Iris pigment epithelial cell (primary cell): ENCODE results near the gene ARHGAP23.

ENCODE experiments used
- DNase-seq: peaks from one replicate; pipeline ENCODE4 v3.0.0-alpha.2; 2011; ENCODE audit warnings: low read depth

Gene ARHGAP23

DNA sequence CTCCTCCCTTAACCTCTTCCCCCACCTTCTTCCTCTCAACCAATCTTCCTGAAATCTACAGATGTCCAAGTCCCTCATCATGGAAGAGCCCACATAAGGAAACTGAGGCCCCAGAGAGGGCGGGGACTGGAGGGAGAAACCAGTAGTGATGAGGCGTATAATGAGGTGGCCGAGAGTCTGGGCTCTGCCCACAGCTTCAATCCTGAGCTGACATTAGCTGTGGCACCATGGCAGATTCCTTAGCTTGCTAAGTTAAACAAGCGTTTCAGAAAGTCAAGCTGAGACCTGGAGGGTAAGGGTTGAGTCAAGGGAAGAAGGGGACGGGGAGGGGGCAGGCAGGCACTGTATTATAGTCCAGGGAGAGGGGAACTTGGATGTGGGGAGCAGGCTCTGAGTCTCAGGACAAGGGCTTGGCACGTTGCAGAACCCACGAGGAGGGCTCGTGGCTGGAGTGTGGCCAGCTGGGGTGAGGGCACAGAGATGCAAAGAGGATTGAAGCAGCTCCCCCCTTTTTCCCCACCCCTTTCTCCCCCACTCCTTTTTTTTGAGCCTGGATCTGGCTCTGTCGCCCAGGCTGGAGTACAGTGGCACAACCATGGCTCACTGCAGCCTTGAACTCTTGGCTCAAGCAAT, 13.3 kb downstream of the ARHGAP23 start:
- no peak for DNase-seq

DNA sequence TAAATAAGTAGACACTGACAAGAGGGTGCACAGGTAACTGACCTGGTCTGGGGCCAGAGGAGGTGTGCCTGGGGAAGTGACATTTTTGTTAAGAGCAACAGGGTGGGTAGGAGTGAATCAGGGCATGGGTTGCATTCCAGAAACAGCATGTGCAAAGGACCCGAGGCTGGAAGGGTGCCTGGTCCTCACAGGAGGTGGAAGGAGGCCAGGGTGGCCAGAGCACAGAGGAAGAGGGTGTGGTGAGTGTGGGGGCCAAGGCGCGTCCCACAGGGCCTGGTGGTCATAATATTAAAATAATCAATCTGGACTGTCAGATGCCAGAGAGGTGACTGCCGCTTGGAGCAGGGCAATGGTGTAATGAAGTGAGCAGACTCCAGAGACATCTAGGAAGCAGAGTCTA, 14.3 kb downstream of the ARHGAP23 start:
- no peak for DNase-seq

DNA sequence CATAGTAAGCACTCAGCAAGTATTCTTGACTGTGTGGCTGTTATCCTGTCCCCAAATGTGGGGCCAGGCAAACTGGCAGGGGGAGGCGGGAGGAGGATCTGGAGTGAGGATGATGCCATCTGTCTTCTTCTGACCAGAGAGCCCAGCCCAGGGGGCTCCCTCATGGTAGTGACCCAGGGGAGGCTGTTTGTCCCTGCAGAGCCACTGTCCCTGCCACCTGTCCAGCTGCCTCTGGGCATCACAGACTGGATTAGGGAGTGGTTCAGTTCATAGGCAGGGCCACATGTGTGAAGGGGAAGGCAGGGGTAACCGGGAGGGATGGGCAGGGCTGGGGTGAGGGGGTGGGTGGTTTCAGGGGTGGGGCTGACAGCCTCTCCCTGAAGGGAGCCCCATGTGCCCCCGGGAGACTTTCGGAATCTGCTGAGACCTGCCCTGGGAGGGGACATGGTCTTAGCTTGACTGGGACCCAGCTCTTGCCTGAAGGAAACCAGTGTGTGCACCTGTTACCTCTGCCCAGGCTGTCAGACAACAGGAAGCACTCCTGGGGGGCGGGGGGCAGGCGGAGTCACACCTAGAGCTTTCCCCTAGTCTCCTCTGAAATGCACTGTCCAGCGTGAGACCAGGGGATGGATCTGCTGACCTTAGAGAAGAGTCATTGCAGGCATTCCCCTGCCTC, 15.2 kb downstream of the ARHGAP23 start:
- DNase-seq: no peak

DNA sequence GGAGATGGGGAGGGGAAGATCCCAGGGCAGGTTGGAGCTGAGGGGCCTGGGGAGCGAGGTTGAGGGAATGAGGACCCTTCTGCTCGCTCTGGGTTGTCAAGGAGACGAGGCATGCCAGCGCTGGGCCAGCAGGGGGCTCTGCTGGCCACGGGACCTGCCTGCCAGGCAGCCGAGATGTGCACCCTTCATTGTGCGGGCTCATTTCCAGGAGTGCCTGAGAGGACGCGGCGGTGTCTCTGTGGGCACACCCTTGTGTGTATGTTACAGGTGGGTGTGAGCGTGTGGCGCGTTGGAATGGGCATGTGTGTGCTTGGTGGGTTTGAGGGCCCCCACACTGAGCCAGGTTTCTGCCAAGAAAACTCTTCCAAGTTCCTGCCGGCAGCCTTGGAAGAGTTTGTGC, 15.9 kb downstream of the ARHGAP23 start:
- peak; percentile 59 for DNase-seq

DNA sequence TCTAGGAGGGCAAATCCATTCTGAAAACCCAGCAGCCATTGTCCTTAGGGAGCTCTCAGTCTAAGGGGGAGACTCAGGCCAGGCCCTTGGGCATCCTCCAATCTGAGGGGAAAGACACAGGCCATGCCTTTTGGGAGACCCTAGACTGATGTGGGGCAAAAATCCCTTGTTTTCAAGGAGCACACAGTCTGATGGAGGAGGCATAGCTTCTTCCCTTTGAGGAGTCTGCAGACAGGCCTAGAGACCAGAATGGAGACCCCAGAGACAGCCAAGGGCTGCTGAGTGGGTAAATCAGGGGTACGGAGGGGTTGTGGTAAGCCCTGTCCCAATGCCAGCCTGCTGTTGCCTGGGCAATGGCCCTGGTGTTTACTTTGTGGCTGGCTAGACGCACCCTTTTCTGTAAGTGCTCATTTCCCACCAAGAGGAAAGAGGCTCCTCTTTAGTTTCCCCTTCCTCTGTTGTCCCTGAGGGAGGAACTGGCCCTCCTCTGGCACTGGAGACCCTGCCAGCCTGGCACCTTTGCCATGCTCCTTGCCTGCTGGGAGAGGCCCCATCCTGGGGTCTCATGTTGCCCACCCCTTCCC, 19.3 kb downstream of the ARHGAP23 start:
- no peak for DNase-seq

DNA sequence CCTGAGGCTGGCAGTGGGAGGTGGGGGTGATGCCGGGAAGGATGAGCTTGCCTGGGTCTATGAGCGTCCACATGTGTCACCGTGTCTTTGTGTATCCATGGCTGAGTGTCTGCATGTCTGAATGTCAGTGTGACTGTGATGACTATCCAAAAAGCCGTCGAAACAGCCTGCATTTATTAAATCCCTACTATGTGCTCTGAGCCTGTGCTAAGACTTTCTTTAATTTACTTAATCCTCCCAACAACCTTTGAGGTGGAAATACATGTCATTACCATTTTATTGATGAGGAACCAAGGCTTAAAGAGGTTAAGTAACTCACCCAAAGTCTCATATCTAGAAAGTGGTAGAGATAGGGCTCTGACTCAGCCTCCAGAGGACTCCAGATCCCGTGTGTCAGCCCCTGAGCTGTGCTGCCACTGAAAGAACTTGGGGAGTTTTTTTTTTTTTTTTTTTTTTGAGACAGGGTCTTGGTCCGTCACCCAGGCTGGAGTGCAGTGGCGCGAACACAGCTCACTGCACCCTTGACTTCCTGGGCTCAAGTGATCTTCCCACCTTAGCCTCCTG, 20.0 kb downstream of the ARHGAP23 start:
- DNase-seq: peak; percentile 47

DNA sequence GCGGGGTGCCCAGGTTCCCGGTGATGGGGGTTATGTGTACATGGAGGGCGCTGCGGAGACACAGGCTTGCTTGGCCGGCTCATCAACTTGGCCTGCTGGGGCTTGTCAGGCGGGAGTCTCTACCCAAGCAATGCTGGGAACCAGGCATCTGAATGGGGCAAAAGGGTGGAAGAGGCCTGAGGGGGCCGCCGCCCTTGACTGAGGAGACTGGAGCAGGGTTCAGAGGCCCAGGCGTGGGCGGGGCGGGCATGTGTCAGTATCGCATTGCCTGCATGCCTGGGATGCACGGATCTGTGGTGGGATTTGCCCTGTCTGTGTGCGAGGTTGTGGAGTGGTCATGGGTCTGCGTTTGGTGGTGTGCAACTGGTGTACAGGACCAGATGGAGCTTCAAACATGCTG, 21.1 kb downstream of the ARHGAP23 start:
- DNase-seq: peak; percentile 61

DNA sequence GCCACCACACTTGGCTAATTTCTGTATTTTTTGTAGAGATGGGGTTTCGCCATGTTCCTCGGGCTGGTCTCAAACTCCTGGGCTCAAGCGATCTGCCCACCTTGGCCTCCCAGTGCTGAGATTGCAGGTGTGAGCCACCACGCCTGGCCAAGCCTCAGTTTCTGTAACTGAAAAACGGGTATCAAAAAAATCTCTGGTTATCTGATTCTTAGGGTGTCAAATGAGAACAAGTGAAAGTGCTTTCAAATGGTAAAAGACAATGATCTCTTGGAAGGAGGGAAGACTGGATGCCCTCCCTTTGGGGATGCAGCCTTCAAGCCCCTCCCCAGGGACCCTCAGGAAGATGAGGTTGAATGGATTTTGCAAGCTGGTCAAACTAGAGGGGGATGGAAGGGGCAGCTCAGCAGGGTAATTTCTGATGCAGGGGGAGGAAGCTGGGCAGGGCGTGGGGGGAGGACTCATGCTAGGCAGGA, 22.3 kb downstream of the ARHGAP23 start:
- DNase-seq: no peak

DNA sequence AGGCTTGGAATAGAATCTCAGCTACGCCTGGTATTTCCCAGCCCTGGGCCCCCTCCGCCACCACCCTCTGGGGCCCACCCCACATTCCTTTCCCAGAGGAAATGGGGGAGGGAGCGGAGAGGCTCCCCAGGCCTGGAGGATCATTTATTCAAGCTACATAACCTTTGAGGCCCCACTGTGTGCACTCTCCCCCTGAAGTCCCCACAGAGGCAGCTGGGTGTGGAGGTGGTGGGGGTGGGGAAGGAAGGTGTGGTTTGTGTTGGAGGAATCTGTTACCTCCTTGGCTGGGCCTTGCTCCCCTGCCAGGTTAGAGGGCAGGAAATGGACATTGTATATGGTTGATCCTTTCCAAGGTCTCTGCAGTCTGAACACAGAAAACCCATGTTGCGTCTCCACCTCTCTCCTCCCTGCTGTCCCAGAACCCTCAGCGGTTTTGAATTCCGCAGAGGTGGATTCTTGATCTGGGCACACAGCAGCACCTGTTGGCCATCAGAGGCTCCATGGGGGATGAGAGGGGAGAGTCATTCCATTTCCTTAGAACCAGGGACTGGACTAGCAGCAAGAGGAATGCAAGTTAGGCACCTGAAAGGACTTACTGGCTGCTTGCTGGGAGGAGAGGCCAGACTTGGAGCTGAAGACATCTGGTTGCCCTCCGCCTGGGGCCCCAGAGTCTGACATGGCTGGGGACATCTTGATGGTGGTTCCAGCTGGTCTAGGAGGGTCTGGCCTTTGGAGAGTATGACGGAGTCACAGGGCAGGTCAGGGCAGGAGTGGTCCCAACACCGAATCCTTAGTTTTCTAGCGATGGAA, 23.0 kb downstream of the ARHGAP23 start:
- DNase-seq: peak; percentile 82

DNA sequence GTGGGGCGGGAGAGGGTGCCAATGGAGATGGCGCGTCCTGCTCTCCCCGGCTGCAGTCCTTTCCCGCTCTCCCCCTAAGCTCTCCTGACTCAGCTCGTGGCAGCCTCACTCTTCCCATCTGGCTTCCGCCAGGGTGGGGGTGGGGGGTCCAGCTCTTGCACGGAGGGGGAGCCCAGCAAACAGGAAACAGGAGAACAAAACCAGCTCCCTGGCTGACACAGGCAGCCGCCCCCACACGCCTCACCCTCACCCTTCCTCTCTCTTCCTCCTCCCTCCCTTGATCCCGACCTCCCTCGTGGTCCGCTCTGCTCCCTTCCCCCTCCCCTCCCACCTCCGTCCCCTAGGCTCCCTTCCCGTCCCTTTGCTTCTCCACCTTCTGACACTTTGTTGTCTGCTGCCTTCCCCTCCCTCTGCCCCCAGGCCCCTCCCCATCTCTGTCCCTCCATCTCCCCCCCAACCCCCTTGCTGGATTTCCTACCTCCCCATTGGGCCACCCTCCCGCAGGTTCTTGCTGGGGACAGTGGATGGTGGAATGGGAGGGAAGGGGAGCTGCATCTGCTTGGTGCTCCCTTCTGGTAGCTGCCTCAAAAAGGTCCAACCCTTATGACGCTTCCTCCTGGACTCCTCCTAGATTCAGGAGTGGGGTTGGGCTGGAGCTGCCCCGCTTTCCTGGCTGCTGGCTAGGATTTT, 23.7 kb downstream of the ARHGAP23 start:
- DNase-seq: peak; percentile 91

DNA sequence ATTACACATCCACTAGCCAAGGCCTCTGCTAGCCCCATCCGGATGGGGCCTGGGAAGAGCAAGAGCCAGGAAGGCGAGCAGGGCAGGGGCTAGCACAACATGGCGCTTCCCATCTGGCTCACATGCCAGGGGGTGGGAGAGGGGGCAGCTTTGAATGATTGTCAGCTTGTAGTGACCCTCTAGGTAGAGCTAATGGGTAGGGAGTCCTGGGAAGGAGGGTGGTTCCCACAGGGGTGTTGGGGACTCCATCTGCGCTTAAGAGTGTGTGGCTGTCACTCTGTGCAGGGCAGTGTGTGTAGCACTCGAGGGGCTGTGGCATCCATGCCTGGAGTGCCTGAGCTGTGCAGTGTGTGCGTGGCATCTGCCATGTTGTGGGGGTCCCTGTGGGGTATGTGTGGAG, 24.5 kb downstream of the ARHGAP23 start:
- no peak for DNase-seq

DNA sequence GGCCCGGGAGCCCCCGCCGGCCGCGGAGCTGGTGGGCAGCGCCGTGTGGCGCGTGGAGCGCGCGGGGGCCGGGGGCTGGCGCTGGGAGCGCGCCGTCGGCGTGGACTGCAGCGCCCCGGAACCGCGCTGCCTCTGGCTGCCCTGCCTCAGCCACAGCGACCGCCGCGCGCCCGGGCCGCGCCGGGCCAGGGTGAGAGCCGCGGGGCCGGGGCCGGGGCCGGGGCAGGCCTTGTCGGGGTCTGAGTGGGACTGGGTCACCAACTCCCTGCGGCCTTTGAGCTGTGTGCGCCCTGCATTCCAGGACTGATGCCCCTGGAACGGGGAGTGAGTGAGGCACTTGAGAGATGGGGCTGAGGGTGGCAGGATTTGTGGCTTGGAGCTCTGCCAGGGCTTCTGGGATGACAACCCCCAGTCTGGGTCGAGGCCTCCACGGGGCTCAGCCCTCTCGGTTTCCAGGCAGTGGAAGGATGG, 25.7 kb downstream of the ARHGAP23 start:
- peak; percentile 65 for DNase-seq

DNA sequence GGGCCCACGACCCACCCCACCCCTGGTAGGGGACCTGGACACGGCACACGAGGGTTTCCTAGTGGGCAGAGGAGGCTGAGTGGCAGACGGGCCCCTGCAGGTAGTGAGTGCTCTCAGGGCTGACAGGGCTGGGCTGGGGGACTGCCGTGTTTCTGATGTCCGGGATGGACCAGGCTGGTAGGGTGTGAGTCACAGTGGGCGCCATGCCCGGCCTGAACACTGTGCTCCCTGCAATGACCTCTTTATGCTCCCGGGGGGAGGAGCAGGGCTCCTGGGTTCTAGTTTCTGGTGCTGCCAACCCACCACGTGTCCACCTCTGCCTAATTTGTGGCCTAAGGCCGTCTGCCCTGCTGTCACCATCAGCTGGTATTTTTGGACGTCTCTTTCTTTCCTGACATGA, 26.3 kb downstream of the ARHGAP23 start:
- DNase-seq: peak; percentile 80

DNA sequence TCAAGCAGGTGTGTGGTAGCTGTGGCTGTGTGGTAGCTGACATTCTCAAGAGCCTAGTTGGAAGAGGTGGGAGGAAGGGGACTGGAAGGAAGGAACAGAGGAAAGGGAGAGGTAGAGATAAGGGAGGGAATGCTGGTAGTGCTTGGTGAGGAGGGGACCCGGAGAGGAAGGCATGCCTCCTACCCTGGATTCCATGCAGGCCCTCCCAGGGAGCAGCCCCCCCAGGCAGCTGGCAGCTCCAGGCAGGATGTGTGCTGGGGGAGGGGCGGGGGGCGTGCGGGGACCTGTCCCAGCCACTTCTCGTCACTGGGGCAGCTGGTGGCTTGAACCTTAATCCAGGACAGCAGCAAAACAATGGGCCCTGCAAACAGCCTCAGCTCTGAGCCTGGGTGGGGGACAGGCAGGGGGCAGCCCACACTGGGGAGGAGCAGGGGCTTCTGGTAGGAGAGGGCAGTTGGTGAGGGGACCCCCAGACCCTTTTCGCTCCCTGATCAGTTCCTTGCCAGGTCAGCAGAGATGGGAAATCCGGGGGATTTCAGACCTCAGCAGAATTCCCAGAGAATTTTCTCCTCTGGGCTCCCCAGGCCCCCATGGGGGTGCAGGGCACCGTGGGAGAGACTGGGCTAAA, 27.1 kb downstream of the ARHGAP23 start:
- DNase-seq: no peak

DNA sequence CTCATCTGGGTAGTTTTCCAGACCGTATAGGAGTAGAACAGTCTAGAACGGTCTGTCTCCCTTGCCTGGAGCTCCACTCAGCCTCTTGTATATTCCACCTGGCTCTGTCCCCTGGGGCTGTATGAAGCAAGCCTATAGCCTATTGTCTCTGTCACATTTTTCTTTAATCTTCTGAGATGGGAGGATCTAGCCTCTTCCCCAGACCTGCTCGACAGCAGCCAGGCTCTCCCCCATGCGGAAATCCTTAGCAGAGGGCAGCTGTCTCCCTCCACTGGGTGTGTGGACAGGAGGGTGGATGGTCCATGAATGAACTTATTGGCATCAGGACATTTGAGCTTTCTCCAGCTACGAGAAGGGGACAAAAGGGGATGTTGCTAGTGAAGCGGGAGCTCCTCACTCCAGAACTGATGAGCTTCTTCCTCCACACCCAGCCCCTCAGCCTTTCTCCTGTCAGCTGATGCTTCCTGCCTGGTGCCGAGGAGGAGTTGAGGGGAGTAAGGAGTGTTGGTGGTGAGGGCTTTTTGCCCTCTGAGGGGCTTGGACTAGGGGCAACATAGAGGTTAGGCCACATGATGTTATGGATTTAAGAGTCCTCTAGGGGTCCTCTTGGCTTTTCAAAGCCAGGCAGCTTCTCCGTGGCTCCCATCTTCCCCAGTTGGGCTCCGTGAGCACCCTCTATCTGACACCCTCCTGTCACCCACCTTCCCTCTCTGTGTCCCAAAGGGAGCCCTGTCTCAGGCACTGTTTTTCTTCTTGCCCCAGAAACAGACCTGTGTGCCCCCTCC, 28.0 kb downstream of the ARHGAP23 start:
- DNase-seq: no peak

DNA sequence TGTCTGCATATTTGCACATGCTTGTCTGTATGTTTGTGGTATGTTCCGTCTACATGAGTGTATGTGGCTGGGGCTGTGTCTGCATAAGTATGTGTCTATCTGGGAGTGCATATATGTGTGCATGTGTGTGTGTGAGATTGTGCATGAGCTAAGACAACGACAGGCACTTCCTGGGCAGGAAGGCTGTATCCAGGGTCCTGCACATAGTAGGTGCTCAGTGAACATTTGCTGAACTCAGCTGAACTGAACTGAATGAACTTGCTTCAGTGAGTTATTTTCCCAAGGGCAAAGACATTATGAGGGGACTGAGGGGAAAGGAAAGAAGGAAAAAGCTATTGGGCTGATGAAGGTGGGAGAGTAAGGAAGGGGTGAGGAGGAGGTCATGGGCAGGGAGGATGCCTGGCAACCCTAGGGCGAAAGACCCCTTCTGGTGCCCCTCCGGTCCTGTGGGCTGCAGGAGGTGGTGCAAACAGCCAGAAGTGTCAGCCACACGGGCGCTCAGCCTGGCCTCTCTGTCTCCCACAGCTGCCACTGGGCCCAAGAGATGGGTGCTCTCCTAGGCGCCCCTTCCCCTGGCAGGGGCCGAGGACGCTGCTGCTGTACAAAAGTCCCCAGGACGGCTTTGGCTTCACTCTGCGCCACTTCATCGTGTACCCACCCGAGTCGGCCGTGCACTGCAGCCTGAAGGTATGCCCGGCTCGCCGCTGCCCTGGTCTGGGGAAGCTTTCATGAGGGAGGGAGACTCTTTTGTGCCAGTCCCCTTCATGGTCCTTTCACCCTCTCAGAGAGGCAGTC, 29.5 kb downstream of the ARHGAP23 start:
- no peak for DNase-seq

DNA sequence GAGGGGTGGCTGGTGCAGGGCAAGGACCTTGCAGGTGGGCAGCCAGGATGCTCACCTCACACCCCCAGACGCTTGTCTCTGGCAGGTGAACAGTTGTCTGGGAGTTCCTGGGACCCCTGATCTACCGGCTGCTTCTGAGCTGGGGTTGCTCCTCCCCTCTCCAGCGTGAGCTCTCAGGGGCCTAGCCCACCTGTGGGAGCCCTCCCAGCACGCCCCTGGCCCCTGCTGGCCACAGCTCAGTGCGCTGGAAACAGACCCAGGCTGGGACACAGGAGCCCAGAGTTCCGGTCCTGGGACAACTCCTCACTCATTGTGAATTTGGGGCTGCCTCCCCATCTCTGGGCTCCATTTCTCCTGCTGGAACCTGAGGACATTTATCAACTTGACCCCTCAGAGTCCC, 30.3 kb downstream of the ARHGAP23 start:
- no peak for DNase-seq

DNA sequence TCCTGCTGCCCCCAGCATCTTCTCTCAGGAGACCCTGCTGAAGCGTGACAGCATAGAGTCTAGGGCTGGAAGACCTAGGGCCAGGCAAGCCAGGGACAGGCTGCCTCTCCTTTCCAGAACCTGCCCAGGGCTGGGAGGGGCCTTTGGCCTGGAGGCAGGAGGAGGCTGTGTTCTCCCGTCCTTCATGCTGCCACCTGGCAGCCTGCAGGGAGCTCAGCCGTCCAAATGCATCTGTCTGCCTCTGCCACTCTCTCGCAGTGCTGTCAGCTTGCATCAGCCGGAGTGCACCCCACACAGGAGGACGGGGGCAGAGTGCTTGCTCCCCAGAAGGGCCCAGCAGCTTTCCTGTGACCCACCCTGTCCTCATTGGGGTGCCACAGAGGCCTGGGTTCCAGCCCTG, 31.3 kb downstream of the ARHGAP23 start:
- DNase-seq: no peak

DNA sequence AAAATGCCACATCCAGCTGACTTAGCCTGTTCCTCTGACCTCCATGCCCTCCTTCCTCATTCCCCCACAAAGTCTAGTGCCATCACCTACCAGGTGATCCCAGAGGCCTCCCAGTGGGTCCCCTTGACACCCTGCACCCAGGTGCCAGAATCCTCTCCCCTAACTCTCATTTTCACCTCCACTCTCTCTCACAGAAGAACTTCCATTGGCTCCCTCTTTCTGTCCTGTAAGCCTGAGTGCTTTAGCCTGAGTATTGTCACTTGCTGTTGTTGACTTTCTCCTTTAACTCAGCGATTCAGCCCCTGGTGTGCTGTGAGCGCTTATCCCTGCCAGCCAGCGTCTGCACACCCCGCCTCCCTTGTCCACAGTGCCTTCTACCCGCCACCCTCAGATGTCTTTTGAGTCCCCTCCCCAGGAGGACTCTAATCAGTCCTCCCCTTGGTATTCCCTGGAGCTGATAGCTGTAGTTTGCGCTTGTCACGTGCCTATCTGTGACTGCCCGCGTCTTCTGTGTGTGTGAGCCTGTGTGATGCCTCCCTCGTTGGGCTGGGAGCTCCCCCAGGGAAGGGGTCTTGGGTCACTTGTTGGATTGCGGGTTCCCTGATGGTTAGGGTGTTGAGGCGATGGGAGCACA, 31.9 kb downstream of the ARHGAP23 start:
- DNase-seq: no peak
